Dermis blood vessel endothelial cell (primary cell): Measurements from ENCODE around the gene ORAI2. TPM values are rescaled to one million over a fixed set of nuclear protein-coding genes. Genes with fewer than 3 reads are reported as not detected.

Source experiments
- DNase-seq: peaks from one replicate; pipeline ENCODE4 v3.0.0; 2010
- total RNA-seq: library from RNA; depleted of rRNA; stranded (reverse); fragments of >200 nt; gene quantifications from 2 replicates; pipeline ENCODE4 v1.2.3, GENCODE V29; 2014

ORAI2 gene
- total RNA-seq, 1 donor from 2014 or later = 94.3 TPM

DNA sequence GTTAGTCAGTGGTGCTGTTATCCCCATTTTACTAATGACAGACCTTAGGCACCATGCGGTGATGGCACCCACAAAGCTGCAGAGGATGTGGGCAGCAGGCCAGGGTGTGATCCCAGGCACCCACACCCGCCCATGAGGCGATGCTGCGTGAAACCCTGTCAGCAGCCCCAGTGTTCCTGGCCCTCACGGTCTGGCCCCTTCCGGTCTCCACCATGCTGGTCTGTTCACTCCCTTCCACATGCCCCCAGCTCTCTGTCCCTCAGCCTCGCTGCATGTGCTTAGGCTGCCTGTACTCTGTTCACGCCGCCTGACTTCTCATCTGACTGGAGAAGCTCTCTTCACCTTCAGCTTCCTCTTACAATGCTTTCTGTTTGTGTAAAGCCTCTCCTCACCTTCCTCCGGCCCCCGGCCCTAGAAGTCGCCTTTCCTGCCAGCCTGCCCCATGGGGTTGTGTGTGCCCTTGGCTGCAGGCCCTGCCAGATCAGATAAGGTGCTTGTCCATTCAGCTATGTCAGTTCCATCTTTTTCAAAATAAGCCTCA is 17.6 kb upstream of the ORAI2 start:
- peak; percentile 30 for DNase-seq

DNA sequence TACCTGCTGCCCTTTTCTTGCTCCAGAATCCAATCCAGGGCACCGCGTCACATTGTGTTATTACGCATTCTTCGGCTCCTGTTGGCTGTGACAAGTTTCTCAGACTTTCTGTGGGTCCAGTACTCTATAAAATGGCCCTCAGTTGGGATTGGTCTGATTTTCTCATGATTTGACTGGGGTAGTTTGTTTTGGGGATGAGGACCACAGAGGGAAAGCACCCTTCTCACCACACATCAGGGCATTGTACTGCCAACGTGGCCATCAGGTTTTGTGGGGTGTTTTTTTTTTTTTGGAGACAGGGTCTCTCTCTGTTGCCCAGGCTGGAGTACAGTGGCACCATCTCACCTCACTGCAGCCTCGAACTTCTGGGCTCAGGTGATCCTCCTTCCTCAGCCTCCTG is 17.0 kb upstream of the ORAI2 start:
- no peak for DNase-seq

DNA sequence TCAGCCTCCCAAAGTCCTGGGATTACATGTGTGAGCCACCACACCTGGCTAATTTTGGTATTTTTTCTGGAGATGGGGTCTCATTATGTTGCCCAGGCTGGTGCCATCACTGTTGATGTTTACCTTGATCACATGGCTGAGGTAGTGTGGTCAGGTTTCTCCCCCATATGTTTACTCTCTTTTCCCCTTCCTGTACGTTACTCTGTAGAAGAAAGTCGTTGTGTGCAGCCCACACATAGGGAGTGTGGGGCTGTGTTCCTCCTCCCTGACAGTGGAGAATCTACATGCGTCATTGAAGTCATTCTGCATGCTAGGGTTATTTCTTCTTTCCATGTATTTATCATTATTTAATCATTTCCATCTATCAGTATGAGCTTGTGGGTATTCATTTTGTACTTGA is 16.3 kb upstream of the ORAI2 start:
- no peak for DNase-seq

DNA sequence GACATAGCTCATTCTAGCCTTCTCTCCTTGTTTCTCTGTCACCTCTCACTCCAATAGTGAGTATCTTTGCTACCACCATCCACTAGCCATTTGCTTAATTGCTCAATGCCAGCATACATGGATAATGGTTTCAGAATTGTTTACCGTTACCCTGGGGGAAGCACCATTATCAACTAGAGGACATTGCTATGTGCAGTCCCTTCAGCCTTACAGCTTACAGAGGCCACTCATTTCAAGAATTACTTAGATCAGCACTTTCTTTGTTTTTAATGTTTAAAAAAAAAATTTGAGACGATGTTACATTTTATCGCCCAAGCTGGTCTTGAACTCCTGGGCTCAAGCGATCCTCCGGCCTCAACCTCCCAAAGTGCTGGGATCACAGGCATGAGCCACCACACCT is 14.8 kb upstream of the ORAI2 start:
- DNase-seq = no peak

DNA sequence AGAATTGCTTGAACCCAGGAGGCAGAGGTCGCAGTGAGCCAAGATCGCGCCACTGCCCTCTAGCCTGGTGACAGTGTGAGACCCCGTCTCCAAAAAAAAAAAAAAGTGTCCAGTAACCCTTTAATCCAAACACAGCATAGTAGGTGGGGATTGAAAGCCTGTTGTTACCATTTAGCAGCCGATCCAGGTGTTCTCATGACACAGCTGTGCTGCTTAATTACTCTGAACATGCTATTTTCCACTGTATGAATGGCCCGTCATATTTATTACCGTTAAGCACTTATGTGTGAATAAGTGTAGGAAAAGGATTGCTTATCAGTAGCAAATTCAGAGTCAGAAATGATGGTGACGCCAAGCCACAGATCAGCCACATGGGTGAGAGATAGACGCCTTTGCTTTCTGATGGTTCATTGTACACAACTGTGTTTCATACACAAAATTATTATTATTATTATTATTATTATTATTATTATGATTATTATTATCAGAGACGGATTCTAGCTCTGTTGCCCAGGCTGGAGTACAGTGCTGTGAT is 11.6 kb upstream of the ORAI2 start:
- no peak for DNase-seq

DNA sequence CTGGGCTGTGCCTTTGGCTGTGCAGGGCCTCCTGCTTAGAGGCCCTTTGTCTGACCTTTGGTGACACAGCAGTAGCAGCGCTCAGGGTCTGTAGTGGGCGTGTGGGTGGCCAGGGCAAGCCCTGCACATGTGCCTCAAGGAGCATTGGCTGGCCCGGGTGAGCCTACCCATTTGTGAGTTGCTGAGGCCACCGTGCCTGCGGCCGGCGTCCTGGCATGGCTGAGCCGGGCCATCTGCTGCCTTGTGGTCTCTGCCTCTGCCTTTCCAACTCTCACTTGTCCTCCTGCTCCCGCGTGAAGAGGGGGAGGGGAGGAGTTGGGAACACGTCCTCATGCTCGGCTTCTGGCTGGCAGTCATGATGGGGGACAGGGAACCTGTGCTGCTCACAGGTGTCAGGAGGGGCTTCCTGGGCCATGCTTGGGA is 9.2 kb upstream of the ORAI2 start:
- no peak for DNase-seq

DNA sequence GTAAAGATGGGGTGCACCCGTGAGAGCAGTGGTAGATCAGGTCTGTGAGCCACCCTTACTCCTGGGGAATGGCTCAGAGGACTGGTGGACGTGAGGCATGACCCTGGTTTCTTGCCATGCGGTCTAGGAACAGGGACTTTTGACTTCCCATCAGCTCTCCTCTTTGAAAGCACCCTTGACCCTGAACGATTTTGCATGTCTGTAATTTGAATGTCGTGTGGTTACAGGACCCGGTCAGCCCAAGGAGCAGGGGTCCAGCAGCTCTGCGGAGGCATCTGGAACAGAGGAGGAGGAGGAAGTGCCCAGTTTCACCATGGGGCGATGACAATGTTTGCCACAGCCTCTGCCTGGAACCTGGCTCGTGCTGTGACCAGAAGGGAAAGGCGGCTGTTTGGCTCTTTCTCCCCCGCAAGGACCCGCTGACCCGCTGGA is 8.6 kb upstream of the ORAI2 start:
- DNase-seq = no peak

DNA sequence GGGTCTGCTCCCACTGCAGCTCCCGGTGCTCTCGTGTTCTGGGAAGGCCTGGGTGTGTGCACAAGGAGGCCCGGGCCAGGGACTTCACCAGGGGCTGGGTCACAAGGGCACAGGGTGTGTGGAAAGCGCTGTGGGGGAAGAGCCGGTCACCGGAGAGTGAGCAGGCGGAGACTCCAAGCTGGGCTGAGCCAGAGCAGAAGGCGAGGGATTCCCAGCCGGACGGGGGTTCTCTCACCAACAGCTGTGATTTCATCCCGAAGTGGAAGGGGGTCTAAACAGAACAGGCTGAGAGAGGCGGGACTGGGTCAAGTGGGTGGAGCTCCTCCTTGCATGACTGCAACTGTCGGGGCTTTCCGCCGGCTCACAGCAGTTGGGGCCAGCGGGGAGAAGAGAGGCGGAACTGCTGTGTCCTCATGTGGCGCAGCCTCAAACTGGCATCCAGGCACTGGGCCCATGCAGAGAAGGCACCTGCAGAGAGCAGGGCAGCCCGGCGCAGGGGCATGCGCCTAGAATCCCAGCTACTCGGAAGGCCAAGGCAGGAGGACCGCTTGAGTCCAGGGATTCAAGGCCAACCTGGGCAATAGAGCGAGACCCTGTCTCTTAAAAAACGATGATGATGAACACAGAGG is 7.6 kb upstream of the ORAI2 start:
- no peak for DNase-seq

DNA sequence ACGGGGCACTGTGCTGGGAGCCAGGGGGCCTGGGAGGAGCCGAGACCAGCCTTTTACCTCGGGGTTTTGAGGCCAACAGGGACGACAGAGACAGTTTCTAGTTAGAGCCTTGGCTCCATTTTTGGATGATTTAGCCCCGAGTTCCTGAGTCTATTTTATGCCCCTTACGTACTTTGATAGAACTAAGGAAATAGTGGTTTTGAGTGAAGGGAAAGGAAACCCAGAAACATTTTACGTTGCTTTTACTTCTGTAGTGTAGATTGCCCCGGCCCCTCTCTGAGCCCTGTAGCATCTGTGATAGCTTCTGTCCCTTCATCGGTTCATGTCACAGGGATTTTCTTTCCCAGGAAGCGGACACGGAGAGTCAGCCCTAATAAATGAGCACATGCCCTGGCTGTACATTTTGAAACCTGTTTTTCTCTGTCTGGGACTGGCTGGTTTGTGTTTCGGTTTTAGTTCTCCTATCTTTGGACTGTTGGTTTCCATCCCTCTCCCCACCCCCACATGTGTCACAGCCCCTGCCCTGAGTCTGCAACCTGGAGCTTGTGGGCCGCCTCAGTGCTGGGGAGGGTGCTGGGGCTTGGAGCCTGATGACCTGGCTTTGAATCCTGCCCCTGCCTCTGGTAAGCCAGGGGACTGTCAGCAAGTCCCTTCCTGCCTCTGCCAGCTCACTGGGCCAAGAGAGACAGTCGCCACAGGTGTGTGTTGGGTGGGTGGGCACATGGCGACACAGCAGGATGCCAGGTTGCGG is 6.9 kb upstream of the ORAI2 start:
- no peak for DNase-seq

DNA sequence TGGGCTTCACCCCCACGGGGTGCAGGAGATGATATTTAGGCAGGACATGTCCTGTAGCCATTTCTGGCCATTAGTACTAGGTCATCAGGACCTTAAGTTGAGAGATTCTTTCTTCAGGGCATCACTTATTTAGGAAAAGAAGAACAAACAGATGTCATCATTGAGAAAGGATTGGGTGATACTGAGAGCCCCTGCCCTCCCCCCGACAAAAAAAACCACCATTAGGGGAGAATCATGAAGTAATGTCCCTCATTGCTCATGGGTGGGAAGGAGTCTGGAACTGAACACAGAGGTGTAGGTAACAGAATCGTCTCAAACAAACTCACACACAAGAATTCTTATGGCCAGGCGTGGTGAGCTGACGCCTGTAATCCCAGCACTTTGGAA is 6.4 kb upstream of the ORAI2 start:
- no peak for DNase-seq

DNA sequence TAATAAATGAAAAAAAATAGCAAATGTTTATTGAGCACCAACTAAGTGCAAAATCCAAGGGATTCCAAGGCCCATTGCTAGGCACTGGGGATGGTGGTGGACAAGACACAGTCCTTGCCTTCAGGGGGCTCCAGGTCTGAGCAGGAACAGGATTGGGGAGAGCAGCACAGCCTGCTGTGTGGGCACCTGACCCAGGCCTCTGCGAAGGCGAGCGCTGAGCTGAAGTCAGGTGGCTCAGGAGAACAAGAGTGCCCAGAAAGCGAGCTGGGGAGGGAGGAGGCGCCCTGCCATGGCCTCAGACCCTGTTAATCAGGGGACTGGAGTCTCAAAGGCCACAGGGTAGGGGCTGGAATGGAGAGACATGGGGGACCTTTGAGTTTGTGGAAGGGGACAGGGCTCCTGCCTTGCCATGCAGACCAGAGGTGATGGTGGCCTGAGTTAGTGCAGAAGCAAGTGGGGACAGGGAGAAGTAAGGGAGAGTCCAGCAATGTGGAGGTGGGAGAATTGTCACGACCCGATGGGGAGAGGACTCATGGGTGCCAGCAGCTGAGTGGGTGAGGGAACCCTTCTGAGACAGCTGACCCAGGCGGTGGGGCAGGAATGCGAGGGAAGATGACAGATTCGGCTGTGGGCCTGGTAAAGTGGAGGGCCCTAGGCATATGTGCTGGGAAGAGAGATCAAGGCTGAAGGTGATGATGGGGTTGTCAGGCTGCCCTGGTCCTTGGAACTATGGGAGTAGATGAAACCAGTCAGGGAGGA is 4.1 kb upstream of the ORAI2 start:
- no peak for DNase-seq

DNA sequence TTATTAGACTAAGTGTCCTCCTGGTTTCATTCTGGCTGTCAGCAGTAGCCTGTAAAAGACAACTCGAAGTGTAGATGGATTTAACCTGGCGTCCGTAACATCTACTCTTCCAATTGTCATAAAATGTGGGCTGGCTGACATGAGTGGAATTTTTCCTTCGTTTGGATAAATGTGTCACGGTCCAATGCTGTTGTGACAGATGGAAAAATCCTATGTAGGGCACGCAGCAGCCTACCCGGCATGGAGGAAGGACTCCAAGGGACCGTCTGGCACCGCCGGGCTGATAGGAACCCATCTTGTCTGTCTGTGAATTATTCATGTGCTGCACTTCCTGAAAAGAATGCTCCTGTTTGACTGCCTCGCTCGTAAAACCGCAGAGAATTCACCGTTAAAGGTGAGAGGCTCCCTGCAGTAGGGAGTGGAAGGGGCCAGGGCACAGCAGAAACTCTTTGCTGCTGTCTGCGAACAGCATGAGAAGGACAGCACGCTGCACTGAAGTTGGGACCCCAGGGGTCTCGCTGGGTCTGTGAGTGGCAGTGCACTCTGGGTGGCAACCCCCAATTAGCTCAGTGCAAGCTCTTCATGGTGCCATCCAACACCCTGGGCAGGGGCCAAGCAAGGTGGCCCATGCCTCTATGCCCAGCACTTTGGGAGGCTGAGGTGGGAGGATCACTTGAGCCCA is 1.6 kb upstream of the ORAI2 start:
- no peak for DNase-seq

DNA sequence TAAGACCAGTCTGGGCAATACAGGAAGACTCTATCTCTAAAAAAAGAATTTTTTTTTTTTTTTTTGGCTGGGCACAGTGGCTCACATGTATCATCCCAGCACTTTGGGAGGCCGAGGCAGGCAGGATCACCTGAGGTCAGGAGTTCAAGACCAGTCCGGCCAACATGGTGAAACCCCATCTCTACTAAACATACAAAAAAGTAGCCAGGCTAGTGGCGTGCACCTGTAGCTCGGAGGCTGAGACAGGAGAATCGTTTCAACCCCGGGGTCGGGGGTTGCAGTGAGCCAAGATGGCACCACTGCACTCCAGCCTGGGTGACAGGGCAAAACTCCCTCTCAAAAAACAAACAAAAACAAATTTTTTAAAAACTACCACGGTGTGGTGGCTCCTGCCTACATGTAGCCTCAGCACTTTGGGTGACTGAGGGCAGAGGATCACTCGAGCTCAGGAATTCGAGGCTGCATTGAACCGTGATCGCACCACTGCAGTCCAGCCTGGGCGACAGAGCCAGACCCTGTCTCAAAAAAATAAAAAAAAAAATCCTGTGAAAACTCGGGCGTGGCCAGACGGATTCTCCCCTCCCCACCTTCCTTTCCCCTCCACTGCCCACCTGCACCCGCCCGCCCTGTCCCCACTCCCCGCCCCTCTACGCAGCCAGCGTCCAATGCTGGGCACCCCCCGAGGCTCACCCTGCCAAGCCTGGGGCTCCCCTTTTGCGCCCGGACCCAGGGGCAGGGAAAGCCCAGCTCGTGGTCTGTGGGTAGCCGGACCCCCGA is 745 bp upstream of the ORAI2 start:
- no peak for DNase-seq

DNA sequence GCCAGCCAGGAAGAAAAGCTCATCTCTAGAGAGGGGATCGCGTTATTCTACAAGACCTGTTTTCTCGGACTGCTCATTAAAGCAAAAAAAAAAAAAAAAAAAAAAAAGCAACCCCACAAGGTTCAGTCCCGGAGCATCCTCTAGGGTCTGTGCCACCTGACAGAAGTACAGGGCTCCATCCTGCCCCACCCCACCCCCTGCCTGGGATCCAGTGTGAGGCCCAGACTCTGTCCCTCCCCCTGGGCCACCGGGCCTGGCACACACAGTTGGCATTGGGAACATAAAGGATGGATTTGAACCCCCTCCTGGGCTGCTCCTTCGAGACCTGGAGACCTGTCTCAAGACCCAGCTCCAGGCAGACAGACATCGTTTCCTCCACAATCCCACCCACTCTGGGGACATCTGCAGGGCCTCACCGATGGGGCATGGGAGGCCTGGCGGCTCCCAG is 688 bp downstream of the ORAI2 start:
- DNase-seq = no peak

DNA sequence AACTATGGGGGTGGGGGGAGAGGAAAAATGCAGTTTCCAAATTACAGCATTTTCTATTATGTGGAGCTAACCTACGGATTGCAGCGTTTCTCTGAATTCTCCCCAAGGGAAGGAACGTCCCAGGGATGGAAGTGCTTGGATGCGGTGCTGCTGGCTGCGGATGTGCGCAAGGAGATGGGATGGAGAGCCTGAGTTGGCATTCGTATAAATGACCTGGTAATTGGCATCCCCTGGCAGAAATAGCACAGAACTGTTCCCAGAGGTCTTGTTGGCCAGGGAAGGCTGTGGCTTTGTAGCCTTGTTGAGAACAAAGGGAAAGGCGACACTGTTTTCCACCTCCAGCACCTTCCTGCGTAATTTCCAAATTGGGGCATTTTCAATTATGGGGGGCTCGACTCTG is 2.7 kb downstream of the ORAI2 start:
- no peak for DNase-seq

DNA sequence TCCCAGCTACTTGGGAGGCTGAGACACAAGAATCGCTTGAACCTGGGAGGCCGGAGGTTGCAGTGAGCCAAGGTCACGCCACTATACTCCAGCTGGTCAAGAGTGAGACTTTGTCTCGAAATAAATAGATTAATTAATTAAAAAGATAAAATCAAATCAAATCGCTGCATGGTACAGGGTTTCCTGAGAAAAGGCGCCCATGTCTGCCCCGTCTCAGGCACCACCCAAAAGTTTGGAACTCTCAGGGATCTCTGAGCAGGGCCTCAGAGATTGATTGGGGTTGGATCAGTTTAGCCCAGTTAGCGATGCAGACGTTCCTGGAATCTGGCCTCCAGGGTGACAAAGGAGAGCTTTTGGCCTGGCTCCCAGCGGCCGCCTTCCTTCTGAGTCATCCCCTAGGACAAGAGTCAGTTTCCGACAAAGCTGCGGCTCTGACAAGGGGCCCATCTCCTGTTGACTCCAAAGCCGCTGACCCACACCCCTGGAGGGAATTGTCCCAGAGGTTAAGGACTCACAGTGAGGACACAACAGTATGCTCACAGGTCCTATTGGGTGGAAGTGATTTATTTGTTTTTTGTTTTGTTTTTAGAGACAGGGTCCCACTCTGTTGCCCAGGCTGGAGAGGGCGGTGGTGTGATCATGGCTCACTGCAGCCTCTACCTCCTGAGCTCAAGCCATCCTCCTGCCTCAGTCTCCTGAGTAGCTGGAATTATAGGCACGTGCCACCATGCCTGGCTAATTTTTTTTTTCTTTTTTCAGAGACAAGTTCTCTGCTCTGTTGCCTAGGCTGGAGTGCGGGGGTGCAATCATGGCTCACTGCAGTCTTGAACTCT is 6.8 kb downstream of the ORAI2 start:
- peak; percentile 94 for DNase-seq

DNA sequence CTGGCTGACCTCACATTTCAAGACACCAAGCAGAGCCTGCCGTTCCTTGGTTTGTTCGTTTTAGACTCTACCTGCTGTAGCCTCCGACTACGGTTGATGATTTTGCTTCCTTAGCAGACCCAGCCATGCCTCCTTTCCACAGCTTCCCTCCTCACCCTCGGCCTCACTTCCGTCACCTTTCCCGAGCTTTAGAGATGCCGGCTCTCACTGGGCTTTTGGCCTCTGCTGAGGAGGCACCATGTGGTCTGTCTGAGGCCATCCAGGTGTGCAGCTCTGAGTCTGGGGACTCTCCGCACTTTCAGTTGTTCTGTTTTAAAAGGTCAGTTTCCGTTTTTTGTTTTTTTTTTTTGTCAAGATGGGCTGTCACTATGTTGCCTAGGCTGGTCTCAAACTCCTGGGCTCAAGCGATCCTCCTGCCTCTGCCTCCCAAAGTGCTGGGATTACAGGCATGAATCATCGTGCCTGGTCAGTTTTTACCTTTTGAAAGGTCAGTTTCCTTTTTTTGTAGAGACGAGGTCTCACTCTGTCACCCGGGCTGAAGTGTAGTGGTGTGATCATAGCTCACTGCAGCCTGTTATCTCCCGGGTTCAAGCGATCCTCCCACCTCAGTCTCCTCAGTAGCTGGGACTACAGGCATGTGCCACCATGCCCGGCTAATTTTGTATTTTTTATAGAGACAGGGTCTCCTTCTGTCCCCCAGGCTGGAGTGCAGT is 11.7 kb downstream of the ORAI2 start:
- no peak for DNase-seq

DNA sequence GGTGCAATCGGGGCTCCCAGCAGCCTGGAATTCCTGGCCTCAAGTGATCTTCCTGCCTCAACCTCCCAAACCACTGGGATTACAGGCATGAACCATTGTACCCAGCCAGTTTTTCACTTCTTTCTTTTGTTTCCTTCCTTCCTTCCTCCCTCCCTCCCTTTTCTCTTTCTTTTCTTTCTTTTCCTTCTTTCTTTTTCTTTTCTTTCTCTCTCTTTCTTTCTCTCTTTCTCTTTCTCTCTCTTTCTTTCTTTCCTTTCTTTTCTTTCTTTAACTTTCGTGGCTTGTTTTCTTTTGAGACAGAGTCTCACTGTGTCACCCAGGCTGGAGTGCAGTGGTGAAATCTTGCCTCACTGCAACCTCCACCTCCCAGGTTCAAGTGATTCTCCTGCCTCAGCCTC is 12.3 kb downstream of the ORAI2 start:
- DNase-seq = no peak

DNA sequence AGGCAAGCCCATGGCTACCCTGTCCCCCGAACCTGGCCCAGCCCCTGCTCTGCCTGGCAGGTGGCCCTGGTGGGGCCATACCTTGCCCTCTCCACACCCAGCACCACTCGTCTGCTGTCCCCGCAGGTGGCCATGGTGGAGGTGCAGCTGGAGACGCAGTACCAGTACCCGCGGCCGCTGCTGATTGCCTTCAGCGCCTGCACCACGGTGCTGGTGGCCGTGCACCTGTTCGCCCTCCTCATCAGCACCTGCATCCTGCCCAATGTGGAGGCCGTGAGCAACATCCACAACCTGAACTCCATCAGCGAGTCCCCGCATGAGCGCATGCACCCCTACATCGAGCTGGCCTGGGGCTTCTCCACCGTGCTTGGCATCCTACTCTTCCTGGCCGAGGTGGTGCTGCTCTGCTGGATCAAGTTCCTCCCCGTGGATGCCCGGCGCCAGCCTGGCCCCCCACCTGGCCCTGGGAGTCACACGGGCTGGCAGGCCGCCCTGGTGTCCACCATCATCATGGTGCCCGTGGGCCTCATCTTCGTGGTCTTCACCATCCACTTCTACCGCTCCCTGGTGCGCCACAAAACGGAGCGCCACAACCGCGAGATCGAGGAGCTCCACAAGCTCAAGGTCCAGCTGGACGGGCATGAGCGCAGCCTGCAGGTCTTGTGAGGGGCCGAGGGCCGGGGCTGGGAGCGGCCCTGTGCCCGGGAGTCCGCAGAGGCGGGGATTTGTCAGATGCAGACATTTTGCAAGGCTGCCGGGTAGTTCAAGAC is 13.2 kb downstream of the ORAI2 start:
- DNase-seq = no peak
